Smooth muscle cell (in vitro differentiated cells): ENCODE measurements around the gene BMX. TPM values are rescaled to one million over a fixed set of nuclear protein-coding genes. Genes with fewer than 3 reads are reported as not detected.

Experiments
- DNase-seq: peaks from one replicate; lab custom pipeline; 2025; ENCODE audit not compliant: unreplicated experiment; lab: John Stamatoyannopoulos, UW
- H2AFZ ChIP-seq: fragments of 200-600 bp; sonication (generic); 2 replicates; pipeline ENCODE4 v1.6.0; 2016; ENCODE audit warnings: antibody characterized with exemption, low read depth, mild to moderate bottlenecking
- H3F3A ChIP-seq: fragments of 200-600 bp; sonication (generic); 2 replicates; pipeline ENCODE4 v1.6.0; 2017; ENCODE audit warnings: antibody characterized with exemption, low read depth
- H3K27ac ChIP-seq: fragments of 200-600 bp; sonication (generic); 2 replicates; pipeline ENCODE4 v1.5.1; 2016; ENCODE audit warnings: low read depth, mild to moderate bottlenecking
- H3K27me3 ChIP-seq: fragments of 200-600 bp; sonication (generic); 2 replicates; pipeline ENCODE4 v1.6.1; 2016; ENCODE audit warnings: low read depth, mild to moderate bottlenecking
- H3K36me3 ChIP-seq: fragments of 200-600 bp; sonication (generic); 2 replicates; pipeline ENCODE4 v1.5.1; 2016; ENCODE audit warnings: low read depth
- H3K4me1 ChIP-seq: fragments of 200-600 bp; sonication (generic); 2 replicates; pipeline ENCODE4 v1.5.1; 2016; ENCODE audit warnings: low read depth
- H3K4me2 ChIP-seq: fragments of 200-600 bp; sonication (generic); 2 replicates; pipeline ENCODE4 v1.6.0; 2016; ENCODE audit warnings: mild to moderate bottlenecking
- H3K4me3 ChIP-seq: fragments of 200-600 bp; sonication (generic); 2 replicates; pipeline ENCODE4 v1.5.1; 2016; ENCODE audit warnings: mild to moderate bottlenecking
- H3K79me2 ChIP-seq: fragments of 200-600 bp; sonication (generic); 2 replicates; pipeline ENCODE4 v1.6.0; 2016; ENCODE audit warnings: low read depth, mild to moderate bottlenecking
- H3K9ac ChIP-seq: fragments of 200-600 bp; sonication (generic); 2 replicates; pipeline ENCODE4 v1.6.0; 2016; ENCODE audit warnings: low read depth
- H3K9me3 ChIP-seq: fragments of 200-600 bp; sonication (generic); replicated peaks from 2 replicates; pipeline ENCODE4 v1.5.1; 2016; ENCODE audit warnings: low read depth
- H4K20me1 ChIP-seq: fragments of 200-600 bp; sonication (generic); 2 replicates; pipeline ENCODE4 v1.6.0; 2016; ENCODE audit warnings: low read depth
- CTCF ChIP-seq: fragments of 200-600 bp; sonication (generic); IDR thresholded peaks from 2 replicates; pipeline ENCODE4 v1.5.1; 2017; ENCODE audit warnings: borderline replicate concordance, mild to moderate bottlenecking, antibody characterized with exemption; ENCODE audit not compliant: insufficient read depth, poor library complexity, severe bottlenecking
- WGBS: methylation state at CpG from one replicate; pipeline ENCODE4 v1.1.7; 2016; ENCODE audit warnings: low lambda C conversion rate; 5-methylcytosine and 5-hydroxymethylcytosine counted together
- polyA plus RNA-seq: library from polyadenylated mRNA; unstranded; fragments of >200 nt; fragmentation: Nextera tagmentation; extraction: Ambion mirVana; gene quantifications from 2 replicates; pipeline ENCODE4 v1.2.1, GENCODE V29; 2016
- total RNA-seq: library from RNA; depleted of rRNA; stranded (reverse); fragments of >200 nt; gene quantifications from 2 replicates; pipeline ENCODE4 v1.2.3, GENCODE V29; 2014

The BMX gene
- total and polyA plus RNA-seq, 2 experiments from 2014 or later: not detected

- no peak overlapping the region for H3K4me3 ChIP-seq
- no peaks in the 10 kb centered on the region for H3K36me3 ChIP-seq
- no peaks in the 10 kb centered on the region for H3K4me1 ChIP-seq
- no peaks in the 10 kb centered on the region for H3K9me3 ChIP-seq
- H3K79me2 ChIP-seq: no peaks in the 10 kb centered on the region
- DNase-seq: no peak
- 75% methylated on average over 3 of the region's 3 CpGs for WGBS
- no peak overlapping the region for H2AFZ ChIP-seq
- H3F3A ChIP-seq: no peaks in the 10 kb centered on the region
- no peak overlapping the region for H3K4me2 ChIP-seq
- no peaks in the 10 kb centered on the region for H3K27me3 ChIP-seq
- peak overlapping the region; percentile 36 for H3K27ac ChIP-seq
- H4K20me1 ChIP-seq: no peaks in the 10 kb centered on the region
- TF ChIP-seq CTCF: no peak
- no peak overlapping the region for H3K9ac ChIP-seq
Observed at GRCh38 chrX:15601932-15602331, 101.3 kb downstream of the BMX start.

GRCh38 chrX:15602761-15603160 lies 102.2 kb downstream of the BMX start:
- Histone ChIP-seq H3K36me3 (no peaks in the 10 kb centered on the region), H3K27ac (peak overlapping the region; percentile 36), H3K4me1 (no peaks in the 10 kb centered on the region), H3K9ac (no peak overlapping the region), H3K79me2 (no peaks in the 10 kb centered on the region), H3K4me3 (no peak overlapping the region), H4K20me1 (no peaks in the 10 kb centered on the region), H3K27me3 (no peaks in the 10 kb centered on the region), H3K4me2 (no peak overlapping the region), H2AFZ (peak overlapping the region; percentile 35), H3K9me3 (no peaks in the 10 kb centered on the region), H3F3A (no peaks in the 10 kb centered on the region)
- no peak for DNase-seq
- TF ChIP-seq CTCF: no peak
- WGBS: 78% methylated on average over 5 of the region's 5 CpGs

GRCh38 chrX:15605226-15605625 lies 104.6 kb downstream of the BMX start:
- Histone ChIP-seq H3K4me3 (no peak overlapping the region), H3K27me3 (no peaks in the 10 kb centered on the region), H4K20me1 (no peaks in the 10 kb centered on the region), H3K4me1 (no peaks in the 10 kb centered on the region), H3K4me2 (no peak overlapping the region), H3K27ac (no peak overlapping the region), H3K9me3 (no peaks in the 10 kb centered on the region), H3K79me2 (no peaks in the 10 kb centered on the region), H3K36me3 (no peaks in the 10 kb centered on the region), H3K9ac (no peak overlapping the region), H3F3A (no peaks in the 10 kb centered on the region), H2AFZ (no peak overlapping the region)
- no peak for DNase-seq
- WGBS: 92% methylated on average over 1 of the region's 1 CpG
- no peak for TF ChIP-seq CTCF

Other genes with a start within 250 kb of the BMX start
- 0.85 TPM in 1 of 2 replicates, not detected in the other for gene ASB9, start 230.7 kb upstream of the BMX start, total RNA-seq
- 0.39 TPM in 1 of 2 replicates, not detected in the other for gene ASB9, start 230.7 kb upstream of the BMX start, polyA plus RNA-seq
- not detected in 2 replicates for gene ASB11, start 185.2 kb upstream of the BMX start, total RNA-seq
- not detected in 2 replicates for gene ASB11, start 185.2 kb upstream of the BMX start, polyA plus RNA-seq
- 13.3 and 17.8 TPM in 2 replicates for gene PIGA, start 165.3 kb upstream of the BMX start, total RNA-seq
- 4.6 and 6.9 TPM in 2 replicates for gene PIGA, start 165.3 kb upstream of the BMX start, polyA plus RNA-seq
- 0.90 TPM in 1 of 2 replicates, not detected in the other for gene VEGFD, start 116.4 kb upstream of the BMX start, total RNA-seq
- gene VEGFD, start 116.4 kb upstream of the BMX start, polyA plus RNA-seq: 0.38 and 0.72 TPM in 2 replicates
- gene PIR, start 7.5 kb upstream of the BMX start, total RNA-seq: 5.4 and 9.3 TPM in 2 replicates
- gene PIR, start 7.5 kb upstream of the BMX start, polyA plus RNA-seq: 14.3 and 16.5 TPM in 2 replicates
- gene ACE2, start 100.2 kb downstream of the BMX start, total RNA-seq: 1.6 and 5.1 TPM in 2 replicates
- gene ACE2, start 100.2 kb downstream of the BMX start, polyA plus RNA-seq: 1.0 and 1.6 TPM in 2 replicates
- 1.1 and 3.1 TPM in 2 replicates for gene CLTRN, start 164.0 kb downstream of the BMX start, total RNA-seq
- 1.9 and 2.4 TPM in 2 replicates for gene CLTRN, start 164.0 kb downstream of the BMX start, polyA plus RNA-seq
- gene CA5B, start 237.5 kb downstream of the BMX start, total RNA-seq: 10.1 and 15.9 TPM in 2 replicates
- 9.0 and 10.3 TPM in 2 replicates for gene CA5B, start 237.5 kb downstream of the BMX start, polyA plus RNA-seq